Immature natural killer cell (primary cell): ENCODE measurements around the gene GABRQ. TPM values are rescaled to one million over a fixed set of nuclear protein-coding genes. Genes with fewer than 3 reads are reported as not detected.
"Not testable (repeated sequence)": the region's sequence is repeated elsewhere in the genome, so short reads cannot be mapped to it uniquely, and the experiment has no call there.

Experiments used
- DNase-seq, 3 donors: peaks; one replicate each; pipeline ENCODE4 v3.0.0; 2022; ENCODE audit warnings: mixed read lengths in 1 of 3
- H3K27ac Mint-ChIP-seq, 6 donors: one replicate each; pipeline ENCODE4 v1.8.0; 2020; ENCODE audit warnings: mixed read lengths in 6 of 6, mild to moderate bottlenecking in 5 of 6, inconsistent platforms in 4 of 6, moderate library complexity in 3 of 6
- H3K27me3 Mint-ChIP-seq, 3 donors: one replicate each; pipeline ENCODE4 v1.8.0; 2020 to 2021; ENCODE audit warnings: low read depth in 3 of 3, mild to moderate bottlenecking in 3 of 3, mixed read lengths in 3 of 3, moderate library complexity in 3 of 3, inconsistent platforms in 1 of 3
- H3K36me3 Mint-ChIP-seq, 3 donors: one replicate each; pipeline ENCODE4 v1.8.0; 2020; ENCODE audit warnings: mixed read lengths in 3 of 3, inconsistent platforms in 2 of 3, mild to moderate bottlenecking in 2 of 3
- H3K4me1 Mint-ChIP-seq, 2 donors: one replicate each; pipeline ENCODE4 v1.8.0; 2020; ENCODE audit warnings: inconsistent platforms in 2 of 2, mild to moderate bottlenecking in 2 of 2, mixed read lengths in 2 of 2, moderate library complexity in 1 of 2
- H3K4me3 Mint-ChIP-seq, 5 donors: one replicate each; pipeline ENCODE4 v1.8.0; 2020; ENCODE audit warnings: mild to moderate bottlenecking in 5 of 5, mixed read lengths in 5 of 5, inconsistent platforms in 3 of 5, moderate library complexity in 3 of 5
- H3K9me3 Mint-ChIP-seq, 6 donors: one replicate each; pipeline ENCODE4 v1.8.0; 2020; ENCODE audit warnings: mild to moderate bottlenecking in 6 of 6, mixed read lengths in 6 of 6, inconsistent platforms in 4 of 6, moderate library complexity in 3 of 6
- polyA plus RNA-seq, 3 donors: library from polyadenylated mRNA; unstranded; fragments of 300-500 nt; fragmentation: Illumina TruSeq; gene quantifications; one replicate each; pipeline ENCODE4 v1.2.3, GENCODE V29; 2021

Gene GABRQ
- polyA plus RNA-seq, 3 donors from 2014 or later: not detected

- H3K4me1 Mint-ChIP-seq, H3K27me3 Mint-ChIP-seq, H3K4me3 Mint-ChIP-seq, DNase-seq, H3K36me3 Mint-ChIP-seq, H3K9me3 Mint-ChIP-seq, H3K27ac Mint-ChIP-seq: not testable (repeated sequence)
Measured at GRCh38 chrX:152700390-152700789, 62.7 kb downstream of the GABRQ start.

DNA sequence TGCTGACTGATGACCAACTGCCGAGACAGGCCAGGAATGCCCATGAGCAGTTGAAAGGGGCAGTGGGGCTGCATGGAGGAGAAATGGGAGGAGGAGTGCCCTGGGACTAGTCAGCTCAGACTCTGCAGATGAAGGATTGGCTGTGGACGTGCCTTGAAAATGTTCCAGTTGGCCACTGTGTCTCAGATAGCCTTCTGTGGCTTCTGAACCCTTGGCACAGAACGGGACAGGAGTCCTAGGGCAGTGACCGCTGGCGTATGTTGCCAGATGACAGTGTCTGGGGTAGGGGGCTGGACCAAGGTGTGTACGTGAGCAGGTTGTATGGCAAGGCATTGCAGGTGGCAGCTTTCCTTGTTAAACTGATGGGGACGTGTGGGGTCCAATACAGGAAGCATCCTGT is 68.8 kb downstream of the GABRQ start:
- not testable (repeated sequence) for H3K9me3 Mint-ChIP-seq, H3K27ac Mint-ChIP-seq, H3K27me3 Mint-ChIP-seq, H3K36me3 Mint-ChIP-seq, H3K4me3 Mint-ChIP-seq, H3K4me1 Mint-ChIP-seq, DNase-seq

Other genes with a start within 250 kb of the GABRQ start
- not detected for gene GABRA3, start 186.6 kb upstream of the GABRQ start, polyA plus RNA-seq
- gene MAGEA3, start 60.9 kb downstream of the GABRQ start, polyA plus RNA-seq: not detected
- not detected for gene CSAG2, start 71.4 kb downstream of the GABRQ start, polyA plus RNA-seq
- gene MAGEA2B, start 76.7 kb downstream of the GABRQ start, polyA plus RNA-seq: not detected
- gene CSAG1, start 95.8 kb downstream of the GABRQ start, polyA plus RNA-seq: not detected
- gene MAGEA12, start 95.9 kb downstream of the GABRQ start, polyA plus RNA-seq: not detected
- not detected for gene MAGEA2, start 115.9 kb downstream of the GABRQ start, polyA plus RNA-seq
- gene CSAG3, start 121.3 kb downstream of the GABRQ start, polyA plus RNA-seq: not detected
- gene MAGEA6, start 131.8 kb downstream of the GABRQ start, polyA plus RNA-seq: not detected
- gene CETN2, start 192.9 kb downstream of the GABRQ start, polyA plus RNA-seq: 10 to 100 TPM; 31.6 to 45.7 (median 33.4) TPM
- 10 to 100 TPM; 16.5 to 44.8 (median 20.2) TPM for gene NSDHL, start 193.2 kb downstream of the GABRQ start, polyA plus RNA-seq